ENCODE measurements around the gene PTGIR.

The PTGIR gene, protein sequence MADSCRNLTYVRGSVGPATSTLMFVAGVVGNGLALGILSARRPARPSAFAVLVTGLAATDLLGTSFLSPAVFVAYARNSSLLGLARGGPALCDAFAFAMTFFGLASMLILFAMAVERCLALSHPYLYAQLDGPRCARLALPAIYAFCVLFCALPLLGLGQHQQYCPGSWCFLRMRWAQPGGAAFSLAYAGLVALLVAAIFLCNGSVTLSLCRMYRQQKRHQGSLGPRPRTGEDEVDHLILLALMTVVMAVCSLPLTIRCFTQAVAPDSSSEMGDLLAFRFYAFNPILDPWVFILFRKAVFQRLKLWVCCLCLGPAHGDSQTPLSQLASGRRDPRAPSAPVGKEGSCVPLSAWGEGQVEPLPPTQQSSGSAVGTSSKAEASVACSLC

DNA sequence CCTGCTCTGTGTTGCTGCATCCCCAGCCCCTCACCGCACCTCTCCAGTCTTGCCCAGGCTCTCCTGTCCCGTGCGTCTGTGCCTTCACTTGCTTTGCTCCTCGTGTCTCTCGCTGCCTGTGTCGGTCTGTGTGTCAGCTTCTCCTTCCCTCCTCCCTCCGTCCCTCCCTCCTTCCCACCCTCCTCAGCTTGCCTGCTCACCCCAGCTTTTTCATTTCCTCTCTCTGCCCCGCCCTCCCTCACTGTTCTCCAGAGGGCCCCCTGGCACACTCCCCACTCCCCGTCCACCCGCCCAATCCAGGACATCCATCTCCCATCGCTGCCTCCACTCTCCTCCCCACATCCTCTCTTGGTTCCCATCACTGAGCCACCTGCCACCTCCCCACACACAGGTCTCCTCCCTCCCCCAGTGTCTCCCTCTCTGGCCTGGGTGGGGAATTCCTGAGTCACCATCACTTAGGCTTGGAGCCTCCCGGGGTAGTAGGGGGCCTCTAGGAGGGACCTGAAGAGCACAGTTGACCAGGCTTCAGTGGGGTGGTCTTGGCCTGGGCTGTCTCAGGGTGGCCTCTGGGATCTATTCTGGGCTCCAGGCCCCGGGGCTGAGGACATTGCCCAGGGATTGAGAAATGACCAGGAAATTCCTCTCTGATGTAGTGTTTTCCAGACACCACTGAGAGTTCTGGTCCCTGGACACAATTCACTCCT, at the start of gene PTGIR:
PTGIR (minus strand) TSS at position 132 of the 704 bp plus-strand sequence. CDS start 864 bp downstream, outside the sequence.
- no peak for DNase-seq (ENCODE audit: low read depth in 2 of 2)

DNA sequence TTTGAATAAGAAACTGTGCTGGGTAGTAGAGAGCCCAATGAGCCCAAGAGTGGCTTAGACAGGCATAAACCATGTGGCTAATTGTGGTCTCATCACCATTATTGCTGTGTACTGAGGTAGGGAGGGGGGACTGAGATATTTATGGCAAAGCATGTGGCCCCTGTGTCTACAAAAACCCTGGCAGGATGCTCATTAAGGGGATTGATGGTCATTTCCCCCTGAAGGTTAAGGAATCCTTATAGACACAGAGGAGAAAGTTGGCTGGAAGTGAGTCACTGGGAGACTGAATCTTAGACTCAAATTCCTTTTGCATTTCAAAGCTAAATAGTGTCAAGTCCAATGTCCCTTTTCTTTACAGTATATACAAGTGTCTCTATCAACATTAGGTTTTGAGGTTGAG, 45.9 kb upstream of the PTGIR start:
- no peak for DNase-seq (ENCODE audit: low read depth in 2 of 2)

DNA sequence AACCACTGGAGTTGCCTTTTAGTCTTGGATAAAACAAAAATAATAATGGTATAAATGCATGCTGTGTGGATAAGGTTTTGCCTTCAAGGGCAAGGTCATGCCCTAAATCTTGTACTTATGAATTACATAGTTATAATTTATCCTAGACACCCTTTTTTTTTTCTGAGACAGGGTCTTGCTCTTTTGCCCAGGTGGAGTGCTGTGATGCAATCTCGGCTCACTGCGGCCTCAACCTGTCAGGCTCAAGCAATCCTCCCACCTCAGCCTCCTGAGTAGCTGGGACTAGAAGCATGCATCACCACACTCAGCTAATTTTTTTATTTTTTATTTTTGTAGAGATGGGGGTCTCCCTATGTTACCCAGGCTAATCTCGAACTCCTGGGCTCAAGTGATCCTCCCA, 43.8 kb upstream of the PTGIR start:
- no peak for DNase-seq (ENCODE audit: low read depth in 2 of 2)

DNA sequence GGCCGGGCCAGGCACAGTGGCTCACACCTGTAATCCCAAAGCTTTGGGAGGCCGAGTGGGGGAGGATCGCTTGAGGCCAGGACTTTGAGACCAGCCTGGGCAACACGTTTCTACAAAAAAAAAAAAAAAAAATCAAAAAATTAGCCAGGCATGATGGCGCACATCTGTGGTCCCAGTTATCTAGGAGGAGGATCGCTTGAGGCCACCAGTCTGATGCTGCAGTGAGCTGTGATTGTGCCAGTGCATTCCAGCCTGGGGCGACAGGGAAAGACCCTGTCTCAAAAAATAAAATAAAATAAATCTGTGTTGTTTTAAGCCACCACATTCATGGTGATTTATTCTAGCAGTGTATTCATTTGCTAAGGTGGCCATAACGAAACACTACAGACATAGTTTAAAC, 40.2 kb upstream of the PTGIR start:
- DNase-seq (ENCODE audit: low read depth in 2 of 2): no peak

DNA sequence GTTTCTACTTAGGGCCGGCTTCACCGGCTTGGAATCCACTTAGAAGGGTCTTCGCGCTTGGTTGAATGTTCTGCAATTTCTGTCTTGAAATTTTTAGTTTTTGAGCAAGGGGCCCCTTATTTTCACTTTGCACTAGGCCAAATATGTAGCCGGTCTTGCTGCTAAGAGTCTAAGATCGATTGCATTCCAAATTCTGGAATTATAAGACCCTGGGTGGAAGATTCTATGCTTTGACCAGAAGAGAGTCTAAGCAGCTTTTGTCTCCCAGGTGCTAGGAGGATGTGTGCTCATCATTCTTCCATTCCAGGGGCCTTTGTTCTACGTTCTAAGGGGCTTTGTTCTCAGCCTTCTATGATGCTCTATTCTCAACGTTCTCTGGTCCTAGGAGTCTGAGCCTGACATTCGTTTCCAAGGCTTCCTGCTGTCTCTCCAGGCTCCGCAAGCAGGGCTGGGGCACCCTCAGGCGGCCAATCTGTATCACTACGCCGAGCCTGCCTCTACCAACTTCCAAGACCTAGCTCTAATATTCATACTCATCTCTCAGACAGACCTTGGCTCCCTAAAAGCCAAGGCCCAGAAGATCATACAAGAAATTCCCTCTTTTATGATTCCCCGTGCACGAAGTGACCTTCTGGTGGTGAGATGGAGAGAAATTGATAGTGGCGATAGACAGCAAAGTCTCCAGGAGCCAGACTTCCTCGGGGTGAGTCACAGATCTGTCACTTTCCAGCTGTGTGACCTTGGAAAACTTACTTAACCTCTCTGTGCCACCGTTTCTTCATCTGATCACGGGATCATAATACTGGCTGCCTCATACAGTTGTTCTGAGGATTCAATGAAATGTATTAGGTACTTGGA, 37.1 kb upstream of the PTGIR start:
- DNase-seq (ENCODE audit: low read depth in 2 of 2): peak; percentile 54 to 66

DNA sequence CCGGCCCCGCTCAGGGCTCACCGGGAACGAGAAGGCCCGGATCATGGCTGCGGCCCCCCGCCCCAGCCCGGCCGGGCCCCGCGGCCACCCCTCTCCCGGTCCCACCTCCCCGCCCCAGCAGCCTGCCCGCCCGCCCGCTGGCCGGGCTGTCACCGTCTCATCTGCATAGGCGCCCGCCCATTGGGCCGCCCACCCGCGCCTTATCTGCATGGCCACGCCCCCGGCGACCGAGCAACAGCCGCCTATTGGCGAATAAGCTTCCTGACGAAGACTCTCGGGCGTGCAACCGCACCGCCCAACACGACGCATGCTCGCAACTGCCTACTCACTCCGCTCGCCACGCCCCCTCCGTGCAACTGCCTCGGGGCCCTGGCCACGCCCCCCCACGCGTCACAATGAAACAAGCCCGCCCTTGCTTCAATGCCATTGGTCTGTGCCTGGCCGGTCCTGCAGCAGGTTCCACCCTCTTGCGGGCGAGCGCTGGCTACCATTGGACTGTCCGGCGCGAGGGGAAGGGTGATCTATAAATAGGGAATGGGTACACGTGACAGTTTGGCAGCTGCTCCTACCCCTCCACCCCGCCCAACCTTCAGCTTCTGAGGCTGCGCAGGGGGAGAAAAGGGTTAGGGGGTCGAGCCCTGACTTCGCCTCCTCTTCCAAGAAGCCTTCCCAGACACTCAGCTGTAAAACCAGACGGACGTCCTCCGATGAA, 36.3 kb upstream of the PTGIR start, which contains the start of gene DACT3:
DACT3 (minus strand) TSS at position 163 of the 712 bp plus-strand sequence; CDS start at position 45, 118 bp downstream.
- peak; percentile 100 for DNase-seq (ENCODE audit: low read depth in 2 of 2)

DNA sequence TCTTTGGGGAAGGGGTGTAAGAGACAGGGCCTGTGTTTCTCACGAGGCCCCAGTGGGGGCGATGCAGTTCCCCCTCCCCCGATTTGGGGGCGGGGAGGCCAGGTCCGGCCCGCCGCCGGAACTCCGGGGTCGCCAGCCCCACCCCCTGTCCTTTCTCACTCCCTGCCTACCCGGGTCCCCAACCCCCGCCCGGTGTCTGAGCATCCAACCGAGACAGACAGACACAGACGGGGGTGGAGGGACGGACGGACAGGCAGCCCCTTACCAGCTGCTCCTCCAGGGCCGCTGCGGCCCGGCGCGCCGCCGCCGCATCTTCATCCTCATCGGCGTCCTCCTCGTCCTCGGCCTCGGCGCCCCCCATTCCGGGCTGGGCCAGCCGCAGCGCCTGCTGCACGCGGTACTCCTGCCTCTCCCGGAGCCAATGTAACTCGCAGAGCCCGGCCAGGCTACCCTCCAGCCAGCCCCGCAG, 35.7 kb upstream of the PTGIR start:
- no peak for DNase-seq (ENCODE audit: low read depth in 2 of 2)

DNA sequence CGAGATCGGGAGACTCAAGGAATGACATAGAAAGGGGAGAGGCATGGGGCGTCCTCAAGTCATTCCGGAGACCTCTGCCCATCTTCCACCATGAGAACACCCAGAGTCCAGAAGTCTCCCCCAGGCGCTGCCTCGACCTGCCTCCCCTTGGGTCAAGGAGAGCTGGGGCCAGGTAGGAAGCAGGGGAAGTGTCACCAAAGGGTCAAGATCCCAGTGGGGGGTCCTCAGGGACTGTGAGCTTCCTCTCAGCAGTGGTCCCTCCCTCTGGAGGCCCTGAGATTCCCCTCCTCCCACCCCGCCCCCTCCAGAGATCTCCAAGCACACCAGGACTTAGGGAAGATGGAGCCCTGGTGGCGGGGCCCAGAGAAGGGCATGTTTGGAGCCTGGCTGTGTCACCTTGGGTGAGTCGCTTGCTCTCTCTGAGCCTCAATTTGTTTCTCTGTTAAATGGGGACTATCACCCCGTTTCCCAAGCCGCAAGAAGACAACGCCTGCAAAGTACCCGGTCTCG, 35.2 kb upstream of the PTGIR start:
- no peak for DNase-seq (ENCODE audit: low read depth in 2 of 2)

DNA sequence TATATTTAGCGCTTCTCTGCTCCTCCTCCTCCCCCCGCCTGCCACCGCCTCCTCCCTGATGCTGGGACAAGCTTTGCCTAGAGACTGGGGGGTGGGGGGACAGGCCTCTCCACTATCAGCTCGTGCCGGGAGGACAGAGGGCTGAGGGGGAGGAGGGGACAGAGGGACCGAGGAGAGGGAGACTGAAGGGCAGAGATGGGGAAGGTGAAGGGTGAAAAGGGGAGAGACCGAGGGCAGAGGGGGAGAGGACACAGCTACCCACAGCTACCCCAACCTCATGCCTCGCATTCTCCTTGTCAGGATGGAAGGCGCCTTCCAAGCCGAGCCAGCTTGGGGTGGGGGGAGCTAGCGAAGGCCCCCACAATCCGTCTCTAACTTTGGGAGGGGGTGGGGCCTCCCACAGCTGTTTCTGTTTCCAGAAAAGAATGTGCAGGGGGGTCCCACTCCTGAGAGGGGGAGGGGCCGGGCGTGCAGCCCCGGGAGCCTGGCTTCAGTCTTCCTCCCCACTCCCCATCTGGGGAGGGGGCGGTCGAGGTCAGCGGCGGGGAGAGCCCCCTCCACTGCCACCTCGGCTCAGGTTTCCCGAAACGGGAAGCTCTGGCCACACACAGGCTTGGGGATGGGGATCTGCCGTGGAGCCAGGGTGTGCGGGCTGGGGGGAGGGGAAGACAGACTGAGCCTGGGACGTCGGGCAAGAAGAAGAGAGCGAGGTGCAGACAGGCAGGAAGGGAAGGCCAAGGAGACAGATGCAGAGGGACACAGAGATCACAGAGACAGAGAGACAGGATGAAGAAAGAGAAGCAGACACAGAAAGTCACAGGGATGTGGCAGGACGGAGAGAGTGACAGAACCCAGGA, 34.5 kb upstream of the PTGIR start:
- DNase-seq (ENCODE audit: low read depth in 2 of 2): no peak

DNA sequence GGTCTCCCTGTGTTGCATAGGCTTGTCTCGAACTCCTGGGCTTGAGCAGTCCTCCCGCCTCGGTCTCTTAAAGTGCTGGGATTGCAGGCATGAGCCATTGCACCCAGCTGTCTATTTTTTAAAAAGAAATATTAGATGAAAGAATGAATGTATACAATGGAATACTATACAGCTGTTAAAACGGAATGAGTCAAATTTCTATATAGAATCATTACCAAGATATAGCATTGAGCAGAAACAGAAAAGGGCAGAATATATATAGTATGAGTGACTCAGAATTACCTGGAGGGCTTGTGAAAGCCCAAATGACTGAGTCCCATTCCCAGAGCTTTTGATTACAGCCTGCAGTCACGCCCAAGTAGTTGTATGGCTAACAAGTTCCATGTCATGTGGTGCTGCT, 31.7 kb upstream of the PTGIR start:
- no peak for DNase-seq (ENCODE audit: low read depth in 2 of 2)

DNA sequence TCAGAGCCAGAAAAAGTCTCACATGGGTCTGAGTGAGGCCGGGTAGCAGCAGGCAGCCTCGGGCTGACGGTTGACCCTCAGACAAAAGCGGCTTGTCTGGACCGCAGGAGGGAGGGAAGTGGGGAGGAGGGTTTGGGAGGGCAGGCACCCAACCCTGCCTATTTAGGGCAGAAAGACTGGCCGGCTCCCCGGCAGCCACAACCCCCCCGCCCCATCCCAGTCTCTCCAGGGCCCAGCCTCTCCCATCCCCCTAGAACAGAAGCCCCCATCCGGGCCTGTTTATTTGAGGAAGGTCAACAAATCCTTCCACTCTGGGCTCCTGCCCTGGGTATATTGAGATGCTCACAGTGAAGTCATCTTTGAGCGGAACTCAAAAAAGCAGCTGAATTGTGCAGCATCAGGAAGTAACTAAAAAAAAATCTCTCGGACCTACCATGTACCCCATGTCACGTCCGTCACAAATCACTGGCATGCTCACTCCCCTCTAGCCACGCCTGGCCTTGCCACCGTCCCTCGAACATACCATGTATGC, 29.8 kb upstream of the PTGIR start:
- DNase-seq (ENCODE audit: low read depth in 2 of 2): no peak

DNA sequence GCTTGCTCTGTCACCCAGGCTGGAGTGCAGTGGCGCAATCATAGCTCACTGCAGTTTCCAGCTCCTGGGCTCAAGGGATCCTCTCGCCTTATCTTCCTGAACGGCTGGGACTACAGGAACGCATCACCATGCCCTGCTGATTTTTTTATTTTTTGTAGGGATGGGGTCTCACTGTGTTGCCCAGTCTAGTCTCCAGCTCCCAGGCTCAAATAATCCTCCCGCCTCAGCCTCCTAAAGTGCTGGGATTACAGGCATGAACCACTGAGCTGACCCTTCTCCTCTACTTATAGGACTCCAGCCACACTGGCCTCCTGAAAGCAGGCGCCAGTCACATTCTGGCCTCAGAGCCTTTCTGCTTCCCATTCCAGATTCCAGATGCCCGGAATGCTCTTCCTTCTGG, 25.6 kb upstream of the PTGIR start:
- DNase-seq (ENCODE audit: low read depth in 2 of 2): no peak

DNA sequence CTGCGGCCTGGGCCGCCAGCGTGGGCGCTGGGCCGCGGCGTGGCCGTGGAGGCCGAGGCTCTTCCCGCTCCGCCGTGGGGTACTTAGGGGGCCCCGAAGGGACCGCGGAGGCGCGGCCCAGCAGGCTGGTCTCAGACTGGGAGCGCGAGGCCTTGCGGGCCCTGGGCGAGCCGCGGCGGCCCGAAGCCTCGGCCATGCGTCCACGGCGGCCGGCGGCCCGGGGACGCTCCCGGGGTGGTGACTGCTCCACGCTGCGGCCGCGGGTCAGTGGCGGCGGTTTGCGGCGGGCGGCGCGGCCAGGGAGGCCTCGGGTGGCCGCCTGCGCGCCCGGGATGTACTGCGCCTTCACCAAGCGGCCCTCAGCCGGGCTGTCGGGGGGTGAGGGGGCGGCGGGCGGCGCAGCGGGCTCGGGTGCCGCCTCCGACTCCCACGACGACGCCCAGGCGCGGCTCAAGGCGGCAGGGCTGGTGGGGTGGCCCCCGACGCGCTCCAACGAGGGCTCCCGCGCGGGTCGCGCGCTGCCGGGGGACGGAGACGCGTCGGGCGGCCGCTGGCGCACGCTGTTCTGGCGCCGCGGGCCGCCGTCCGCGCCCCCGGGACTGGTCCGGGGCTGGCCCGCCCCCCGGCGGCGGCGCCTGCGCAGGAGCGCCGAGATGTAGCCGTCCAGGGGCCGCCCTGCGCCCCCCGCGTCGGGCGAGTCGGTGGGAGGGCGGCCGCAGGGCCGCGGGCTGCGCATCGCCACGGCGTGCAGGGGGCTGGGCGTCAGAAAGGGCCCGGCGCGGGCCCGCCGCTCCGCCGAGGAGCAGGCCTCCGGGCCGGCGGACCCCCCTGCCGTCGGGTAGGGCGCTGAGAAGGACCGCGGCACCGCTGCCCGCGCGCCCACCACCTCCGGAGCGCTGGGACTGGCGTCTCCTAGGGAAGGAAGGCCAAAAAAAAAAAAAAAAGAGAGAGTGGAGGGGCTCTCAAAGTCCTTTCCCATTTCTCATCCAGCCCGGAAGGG, 24.4 kb upstream of the PTGIR start:
- DNase-seq (ENCODE audit: low read depth in 2 of 2): no peak

DNA sequence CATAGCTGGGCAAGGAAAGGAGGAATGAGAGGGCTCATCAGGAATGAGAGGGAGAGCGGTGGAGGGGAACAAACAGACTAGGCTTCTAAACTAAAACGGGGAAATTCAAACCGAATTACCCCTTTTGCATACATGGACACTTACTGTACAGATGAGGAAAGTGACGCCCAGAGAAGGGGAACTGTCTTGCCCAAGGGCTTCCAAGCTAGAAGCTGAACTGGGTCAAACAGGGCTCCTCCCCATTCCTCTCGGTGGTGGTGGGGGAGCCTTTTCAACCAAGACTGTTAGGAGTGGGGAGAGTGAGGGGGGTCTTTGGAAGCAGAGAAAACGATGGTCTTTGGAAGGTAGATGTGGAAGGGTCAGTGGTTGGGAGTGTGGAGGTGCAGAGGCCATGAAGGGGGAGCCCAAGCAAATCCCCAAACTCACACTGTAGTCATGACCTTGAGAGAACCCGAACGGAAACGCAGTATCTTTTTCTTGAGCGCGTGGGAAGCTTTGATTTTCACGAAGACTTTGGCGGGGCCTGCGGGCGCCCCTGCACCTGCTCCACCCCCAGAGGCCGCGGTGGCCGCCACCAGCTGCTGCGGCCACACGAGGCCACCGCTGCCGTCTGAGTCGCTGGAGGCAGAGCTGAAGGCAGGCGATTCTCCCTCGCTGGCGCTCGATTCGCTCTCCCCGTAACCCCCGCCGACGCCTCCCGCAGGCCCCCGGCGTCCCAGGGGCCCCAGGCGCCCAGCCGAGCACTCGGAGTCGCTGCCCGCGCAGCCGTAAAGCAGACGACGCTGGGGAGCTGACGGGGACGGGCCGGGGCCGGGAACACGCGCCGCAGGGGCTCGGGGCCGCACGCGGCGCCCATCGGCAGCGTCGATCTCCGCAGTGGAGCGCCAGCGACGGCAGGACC, 23.4 kb upstream of the PTGIR start:
- no peak for DNase-seq (ENCODE audit: low read depth in 2 of 2)

DNA sequence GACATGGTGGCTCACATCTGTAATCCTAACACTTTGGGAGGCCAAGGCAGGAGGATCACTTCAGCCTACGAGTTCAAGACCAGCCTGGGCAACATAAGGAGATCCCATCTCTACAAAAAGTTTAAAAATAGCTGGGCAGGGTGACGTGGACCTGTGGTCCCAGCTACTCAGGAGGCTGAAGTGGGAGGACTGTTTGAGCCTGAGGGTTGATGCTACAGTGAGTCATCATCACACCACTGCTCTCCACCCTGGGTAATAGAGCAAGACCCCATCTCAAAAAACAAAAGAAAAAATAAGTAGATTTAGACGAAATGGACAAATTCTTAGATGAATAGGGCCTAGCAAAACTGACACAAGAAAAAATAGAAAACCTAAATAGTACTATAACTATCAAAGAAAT, 21.5 kb upstream of the PTGIR start:
- no peak for DNase-seq (ENCODE audit: low read depth in 2 of 2)

DNA sequence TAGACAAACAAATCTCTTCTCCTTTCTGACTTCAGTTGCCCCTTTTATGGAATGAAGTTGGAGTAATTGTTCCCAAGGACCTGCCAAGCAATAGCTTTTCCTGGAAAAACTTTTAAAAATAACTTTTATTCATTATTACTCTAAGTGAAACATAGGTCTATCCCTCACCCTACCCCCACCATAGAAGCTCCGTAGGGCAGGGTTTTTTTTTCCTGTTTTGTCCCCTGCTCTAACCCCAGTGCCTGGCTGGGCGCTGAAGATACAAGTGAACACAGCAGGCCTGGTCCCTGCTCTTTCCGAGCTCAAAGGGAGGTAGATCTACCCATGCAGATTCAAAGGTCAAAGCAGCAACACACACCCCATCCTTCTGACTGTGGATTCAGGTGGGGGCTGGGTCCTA, 19.8 kb upstream of the PTGIR start:
- no peak for DNase-seq (ENCODE audit: low read depth in 2 of 2)

DNA sequence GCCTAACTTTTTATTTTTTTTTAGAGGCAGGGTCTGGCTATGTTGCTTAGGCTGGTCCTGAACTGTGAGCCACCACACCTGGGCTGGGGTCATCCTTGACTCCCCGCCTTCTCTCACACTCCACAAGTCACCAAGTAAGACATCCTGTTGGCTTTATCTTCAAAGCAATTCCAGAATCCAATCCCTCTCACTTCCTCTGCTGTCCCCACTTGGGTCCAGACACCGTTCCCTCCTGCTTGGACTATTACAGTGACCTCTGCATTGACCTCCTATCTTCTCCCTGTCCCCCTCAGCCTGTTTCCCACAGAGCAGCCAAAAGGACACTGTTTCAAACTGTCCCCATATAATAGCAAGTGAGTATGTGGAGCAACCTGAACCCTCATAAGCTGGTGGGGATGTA, 15.8 kb upstream of the PTGIR start:
- DNase-seq (ENCODE audit: low read depth in 2 of 2): no peak

Measured in stimulated activated CD8-positive, alpha-beta memory T cell treated with anti-CD3 and anti-CD28 coated beads, Interleukin-2, amount 100 ng/mL, for 48 hours (primary cell).